Natural killer cell (primary cell): Measurements from ENCODE around the gene PLOD1. TPM values are rescaled to one million over a fixed set of nuclear protein-coding genes. Genes with fewer than 3 reads are reported as not detected.

Experiments used
- ATAC-seq, 3 donors: fragments of 150-1000 bp in 2 of 3; fragments of 200-7000 bp in 1 of 3; cut with Tn5 transposase; 1 replicate in 1 of 3; 2 replicates in 2 of 3; pipeline ENCODE4 v1.10.0; 2021; ENCODE audit warnings: mild to moderate bottlenecking in 2 of 3, moderate library complexity in 2 of 3
- DNase-seq, 2 donors: peaks; one replicate each; pipeline versions ENCODE4 v3.0.0 to v3.0.0-alpha.2; 2013 to 2021; ENCODE audit warnings: mixed read lengths in 1 of 2
- H3K27ac ChIP-seq: one replicate; pipeline ENCODE4 v1.5.1; 2013; ENCODE audit warnings: mild to moderate bottlenecking, low read length
- H3K27me3 ChIP-seq: one replicate; pipeline ENCODE4 v1.6.1; 2013; ENCODE audit warnings: low read length; ENCODE audit not compliant: control insufficient read depth, insufficient read depth
- H3K36me3 ChIP-seq: one replicate; pipeline ENCODE4 v1.6.1; 2013; ENCODE audit warnings: low read length; ENCODE audit not compliant: control insufficient read depth, insufficient read depth
- H3K4me1 ChIP-seq: one replicate; pipeline ENCODE4 v1.6.1; 2013; ENCODE audit warnings: low read length; ENCODE audit not compliant: control insufficient read depth, insufficient read depth
- H3K4me3 ChIP-seq: one replicate; pipeline ENCODE4 v1.5.1; 2013; ENCODE audit warnings: low read length
- H3K9me3 ChIP-seq: one replicate; pipeline ENCODE4 v1.6.1; 2013; ENCODE audit warnings: low read length; ENCODE audit not compliant: control insufficient read depth, insufficient read depth
- H3K27ac Mint-ChIP-seq, 2 donors: one replicate each; pipeline ENCODE4 v1.8.0; 2022; ENCODE audit warnings: mild to moderate bottlenecking in 2 of 2, mixed read lengths in 2 of 2, moderate library complexity in 1 of 2
- H3K27me3 Mint-ChIP-seq, 2 donors: one replicate each; pipeline ENCODE4 v1.8.0; 2022; ENCODE audit warnings: low read depth in 2 of 2, mixed read lengths in 2 of 2
- H3K36me3 Mint-ChIP-seq: one replicate; pipeline ENCODE4 v1.8.0; 2022; ENCODE audit warnings: mixed read lengths
- H3K4me1 Mint-ChIP-seq, 2 donors: one replicate each; pipeline ENCODE4 v1.8.0; 2022; ENCODE audit warnings: mixed read lengths in 2 of 2
- H3K4me3 Mint-ChIP-seq: one replicate; pipeline ENCODE4 v1.8.0; 2022; ENCODE audit warnings: mild to moderate bottlenecking, moderate library complexity, mixed read lengths
- H3K9me3 Mint-ChIP-seq, 2 donors: one replicate each; pipeline ENCODE4 v1.8.0; 2022; ENCODE audit warnings: mixed read lengths in 2 of 2
- CTCF ChIP-seq: fragments of 200-600 bp; IDR thresholded peaks from one replicate; pipeline ENCODE4 v1.8.0; 2022; ENCODE audit warnings: antibody characterized with exemption
- WGBS: methylation state at CpG from one replicate; pipeline ENCODE4 v1.1.7; 2013; ENCODE audit warnings: missing lambda C conversion rate; ENCODE audit not compliant: insufficient coverage; 5-methylcytosine and 5-hydroxymethylcytosine counted together
- intact Hi-C: fragments of 100-400 bp; cut with micrococcal nuclease; formaldehyde crosslinking; loops from one replicate; pipeline ENCODE4 v1.14.2; 2022
- total RNA-seq, 4 donors: library from RNA; stranded (reverse); fragments of 120-200 nt in 1 of 4; gene quantifications; one replicate each; pipeline versions ENCODE4 v1.2.3 to v1.2.4, GENCODE V29; 2013 to 2022

The PLOD1 gene
- total RNA-seq, 3 donors from 2014 or later (not counting 1 experiment from before 2014, with no cell fraction given) = 69.8 to 80.5 (median 80.4) TPM

- H3K4me1 Mint-ChIP-seq = peaks cover 27 to 34% of the 10 kb centered on the region in 2 donors
- no peaks in the 10 kb centered on the region for H3K27me3 Mint-ChIP-seq
- no peak overlapping the region for H3K27ac Mint-ChIP-seq
- no peak for TF ChIP-seq CTCF
- H3K9me3 ChIP-seq = no peaks in the 10 kb centered on the region
- H3K4me3 ChIP-seq = no peak overlapping the region
- H3K4me1 ChIP-seq = peaks cover 26% of the 10 kb centered on the region
- 80% methylated on average over 3 of the region's 3 CpGs for WGBS
- H3K9me3 Mint-ChIP-seq = no peaks in the 10 kb centered on the region
- H3K27me3 ChIP-seq = no peaks in the 10 kb centered on the region
- H3K36me3 Mint-ChIP-seq = no peaks in the 10 kb centered on the region
- no peak for ATAC-seq
- H3K27ac ChIP-seq = no peak overlapping the region
- no peak overlapping the region for H3K4me3 Mint-ChIP-seq
- intact Hi-C loops = no loop called here
- no peak for DNase-seq
- H3K36me3 ChIP-seq = peaks cover 5% of the 10 kb centered on the region
These were observed 43.1 kb downstream of the PLOD1 start for GRCh38 chr1:11977625-11978024.

- DNase-seq (no peak), ATAC-seq (no peak)
- no peaks in the 10 kb centered on the region for H3K9me3 ChIP-seq
- H3K4me1 ChIP-seq = peaks cover 19% of the 10 kb centered on the region
- Mint-ChIP-seq H3K9me3 (no peaks in the 10 kb centered on the region), H3K4me1 (peaks cover 28 to 30% of the 10 kb centered on the region in 2 donors), H3K27me3 (no peaks in the 10 kb centered on the region), H3K27ac (no peak overlapping the region), H3K4me3 (no peak overlapping the region), H3K36me3 (no peaks in the 10 kb centered on the region)
- H3K4me3 ChIP-seq = no peak overlapping the region
- 92% methylated on average over 8 of the region's 8 CpGs for WGBS
- no peaks in the 10 kb centered on the region for H3K27me3 ChIP-seq
- peaks cover 5% of the 10 kb centered on the region for H3K36me3 ChIP-seq
- TF ChIP-seq CTCF = no peak
- intact Hi-C loops = no loop called here
- no peak overlapping the region for H3K27ac ChIP-seq
These were observed 43.8 kb downstream of the PLOD1 start for GRCh38 chr1:11978301-11978700.

- peak overlapping the region; percentile 88 for H3K4me3 Mint-ChIP-seq
- H3K27me3 Mint-ChIP-seq = no peaks in the 10 kb centered on the region
- Histone ChIP-seq H3K27ac (peak overlapping the region; percentile 93), H3K36me3 (peaks cover 13% of the 10 kb centered on the region), H3K27me3 (no peaks in the 10 kb centered on the region), H3K4me3 (peak overlapping the region; percentile 75), H3K9me3 (no peaks in the 10 kb centered on the region), H3K4me1 (peaks cover 15% of the 10 kb centered on the region)
- ATAC-seq (no peak), DNase-seq (no peak)
- no peaks in the 10 kb centered on the region for H3K36me3 Mint-ChIP-seq
- 77% methylated on average over 29 of the region's 29 CpGs for WGBS
- peaks cover 36 to 39% of the 10 kb centered on the region in 2 donors for H3K4me1 Mint-ChIP-seq
- intact Hi-C loops = no loop called here
- no peaks in the 10 kb centered on the region for H3K9me3 Mint-ChIP-seq
- H3K27ac Mint-ChIP-seq = peak overlapping the region; percentile 86 to 96
- TF ChIP-seq CTCF = no peak
These were observed 44.7 kb downstream of the PLOD1 start for GRCh38 chr1:11979028-11979850.
